Measurements from ENCODE around the gene MTERF1.

Gene MTERF1

GRCh38 chr7:91827169-91827568 is 53.3 kb downstream of the MTERF1 start:
- no peak for DNase-seq

GRCh38 chr7:91826377-91826776 is 54.1 kb downstream of the MTERF1 start:
- DNase-seq: no peak

GRCh38 chr7:91824201-91824600 is 56.3 kb downstream of the MTERF1 start:
- DNase-seq: no peak
